AG04450 (cell line): ENCODE data around the gene TCEAL8. TPM values are rescaled to one million over a fixed set of nuclear protein-coding genes. Genes with fewer than 3 reads are reported as not detected.

Experiments
- CTCF ChIA-PET: fragments of 300-600, 350-600 bp; formaldehyde crosslinking; extraction: SDS; loops from one replicate; lab custom pipeline; 2022; ENCODE audit warnings: antibody characterized with exemption, inconsistent platforms; lab: Charles Lee
- POLR2A ChIA-PET: fragments of 350-600 bp; formaldehyde crosslinking; extraction: SDS; loops from one replicate; lab custom pipeline; 2021; ENCODE audit warnings: antibody characterized with exemption, inconsistent platforms; lab: Yijun Ruan, JAX
- DNase-seq: peaks from one replicate; pipeline ENCODE4 v3.0.0-alpha.2; 2011; ENCODE audit warnings: low read depth, low spot score
- H3K27ac ChIP-seq: one replicate; pipeline ENCODE4 v1.5.1; 2012; ENCODE audit warnings: low read depth, low read length, control low read depth
- H3K27me3 ChIP-seq: one replicate; pipeline ENCODE4 v1.6.0; 2012; ENCODE audit warnings: low read length; ENCODE audit not compliant: control insufficient read depth, insufficient read depth
- H3K4me3 ChIP-seq: 2 replicates; pipeline ENCODE4 v1.5.1; 2011; ENCODE audit warnings: mild to moderate bottlenecking, low read depth, low read length, control low read depth
- H3K9me3 ChIP-seq: 2 replicates; pipeline ENCODE4 v1.5.1; 2012; ENCODE audit warnings: low read length; ENCODE audit not compliant: control insufficient read depth, insufficient read depth
- polyA plus RNA-seq: library from polyadenylated mRNA; depleted of rRNA; stranded (reverse); fragments of >200 nt; gene quantifications from 2 replicates; pipeline ENCODE4 v1.2.3, GENCODE V29; 2011
- TF ChIP-seq, protein P1 (sequence below): IDR thresholded peaks from 2 replicates; pipeline ENCODE4 v1.5.1; 2011; ENCODE audit warnings: low read depth, low read length, control low read depth, inconsistent platforms

Gene TCEAL8
- polyA plus RNA-seq, 1 experiment, result 147 TPM

GRCh38 chrX:103215425-103215991 lies 39.4 kb downstream of the TCEAL8 start:
- CTCF ChIA-PET, result interaction anchor here (0.9 kb wide), 1 partner anchor 250 kb away, joined by 5 read pairs; no protein-coding TSS in a partner anchor
- H3K27ac ChIP-seq, result no peak overlapping the region
- POLR2A ChIA-PET, result no interaction called here
- DNase-seq, result no peak
- peak overlapping the region; percentile 59 for H3K4me3 ChIP-seq
- peaks cover 9% of the 10 kb centered on the region for H3K27me3 ChIP-seq
- no peaks in the 10 kb centered on the region for H3K9me3 ChIP-seq
- TF ChIP-seq, protein P1, sequence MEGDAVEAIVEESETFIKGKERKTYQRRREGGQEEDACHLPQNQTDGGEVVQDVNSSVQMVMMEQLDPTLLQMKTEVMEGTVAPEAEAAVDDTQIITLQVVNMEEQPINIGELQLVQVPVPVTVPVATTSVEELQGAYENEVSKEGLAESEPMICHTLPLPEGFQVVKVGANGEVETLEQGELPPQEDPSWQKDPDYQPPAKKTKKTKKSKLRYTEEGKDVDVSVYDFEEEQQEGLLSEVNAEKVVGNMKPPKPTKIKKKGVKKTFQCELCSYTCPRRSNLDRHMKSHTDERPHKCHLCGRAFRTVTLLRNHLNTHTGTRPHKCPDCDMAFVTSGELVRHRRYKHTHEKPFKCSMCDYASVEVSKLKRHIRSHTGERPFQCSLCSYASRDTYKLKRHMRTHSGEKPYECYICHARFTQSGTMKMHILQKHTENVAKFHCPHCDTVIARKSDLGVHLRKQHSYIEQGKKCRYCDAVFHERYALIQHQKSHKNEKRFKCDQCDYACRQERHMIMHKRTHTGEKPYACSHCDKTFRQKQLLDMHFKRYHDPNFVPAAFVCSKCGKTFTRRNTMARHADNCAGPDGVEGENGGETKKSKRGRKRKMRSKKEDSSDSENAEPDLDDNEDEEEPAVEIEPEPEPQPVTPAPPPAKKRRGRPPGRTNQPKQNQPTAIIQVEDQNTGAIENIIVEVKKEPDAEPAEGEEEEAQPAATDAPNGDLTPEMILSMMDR, result no peak

GRCh38 chrX:103214870-103215424 lies 40.0 kb downstream of the TCEAL8 start, which contains the start of gene BEX4:
BEX4 (plus strand) TSS chrX:103215108; CDS start chrX:103216154, 1,046 bp downstream.
- ChIA-PET CTCF (interaction anchor here (0.6 to 1.0 kb wide), 3 partner anchors 38 to 250 kb away, joined by 4 to 5 read pairs (median 5); no protein-coding TSS in a partner anchor), POLR2A (interaction anchor here (0.6 kb wide), 1 partner anchor 10 kb away, joined by 3 read pairs; no protein-coding TSS in a partner anchor)
- DNase-seq, result no peak
- Histone ChIP-seq H3K27me3 (peaks cover 8% of the 10 kb centered on the region), H3K27ac (no peak within 1 kb of the TSS), H3K9me3 (no peaks in the 10 kb centered on the region), H3K4me3 (peak within 1 kb of the TSS; percentile 59)
- TF ChIP-seq, protein P1, result no peak

GRCh38 chrX:103212749-103213457 lies 42.1 kb downstream of the TCEAL8 start:
- Histone ChIP-seq H3K27me3 (peaks cover 5% of the 10 kb centered on the region), H3K4me3 (no peak overlapping the region), H3K27ac (no peak overlapping the region), H3K9me3 (no peaks in the 10 kb centered on the region)
- DNase-seq, result no peak
- TF ChIP-seq, protein P1, result no peak
- ChIA-PET CTCF (interaction anchor here (0.6 to 2.0 kb wide), 3 partner anchors 36 to 467 kb away, joined by 3 to 7 read pairs (median 4); no protein-coding TSS in a partner anchor), POLR2A (no interaction called here)

GRCh38 chrX:103211012-103211715 lies 43.8 kb downstream of the TCEAL8 start:
- no peaks in the 10 kb centered on the region for H3K9me3 ChIP-seq
- no peak overlapping the region for H3K27ac ChIP-seq
- no peak overlapping the region for H3K4me3 ChIP-seq
- no peak for DNase-seq
- TF ChIP-seq, protein P1, result peak; percentile 53
- CTCF ChIA-PET, result interaction anchor here (0.7 to 2.2 kb wide), 13 partner anchors 10 to 278 kb away, joined by 3 to 26 read pairs (median 4); no protein-coding TSS in a partner anchor
- H3K27me3 ChIP-seq, result peaks cover 5% of the 10 kb centered on the region
- POLR2A ChIA-PET, result no interaction called here
